Right atrium auricular region (tissue), 2 donors: ENCODE measurements around the gene EMILIN2. TPM values are rescaled to one million over a fixed set of nuclear protein-coding genes. Genes with fewer than 3 reads are reported as not detected.
"Not testable (repeated sequence)": the region's sequence is repeated elsewhere in the genome, so short reads cannot be mapped to it uniquely, and the experiment has no call there.

Experiments used
- DNase-seq: peaks from one replicate; pipeline ENCODE4 v3.0.0-alpha.2; 2019; ENCODE audit warnings: low spot score
- H3K27ac ChIP-seq, 2 donors: fragments of 200-600 bp; sonication (generic); 1 replicate in 1 of 2; 2 replicates in 1 of 2; pipeline ENCODE4 v1.5.1; 2016 to 2019
- H3K27me3 ChIP-seq, 2 donors: fragments of 200-600 bp; sonication (generic); one replicate each; pipeline versions ENCODE4 v1.5.1 to v1.6.0; 2017 to 2019
- H3K36me3 ChIP-seq: fragments of 200-600 bp; sonication (generic); one replicate; pipeline ENCODE4 v1.5.1; 2016
- H3K4me1 ChIP-seq, 2 donors: fragments of 200-600 bp; sonication (generic); one replicate each; pipeline versions ENCODE4 v1.5.1 to v1.6.0; 2017 to 2019
- H3K4me3 ChIP-seq, 2 donors: fragments of 200-600 bp; sonication (generic); 1 replicate in 1 of 2; 2 replicates in 1 of 2; pipeline ENCODE4 v1.5.1; 2017 to 2019; ENCODE audit warnings: mild to moderate bottlenecking in 1 of 2, moderate library complexity in 1 of 2
- H3K9me3 ChIP-seq, 2 donors: fragments of 200-600 bp; sonication (generic); one replicate each; pipeline ENCODE4 v1.5.1; 2019
- CTCF ChIP-seq, 2 donors: fragments of 200-600 bp; sonication (generic); IDR thresholded peaks; one replicate each; pipeline ENCODE4 v1.5.1; 2019; ENCODE audit warnings: antibody characterized with exemption in 2 of 2
- total RNA-seq, 2 donors: library from RNA; depleted of rRNA; stranded (reverse); fragments of >200 nt; gene quantifications; one replicate each; pipeline ENCODE4 v1.1.0, GENCODE V29; 2016

Gene EMILIN2
- total RNA-seq, 2 donors from 2014 or later = 6.9 to 13.2 TPM

GRCh38 chr18:2823966-2824365, 22.8 kb upstream of the EMILIN2 start:
- H3K36me3 ChIP-seq = no peaks in the 10 kb centered on the region
- no peaks in the 10 kb centered on the region for H3K9me3 ChIP-seq
- no peak for DNase-seq
- no peak for TF ChIP-seq CTCF (IDR thresholded peaks at IDR 0.05)
- H3K27me3 ChIP-seq = no peaks in the 10 kb centered on the region
- no peak overlapping the region for H3K27ac ChIP-seq
- H3K4me1 ChIP-seq = peaks cover 0 to 8% of the 10 kb centered on the region in 2 donors
- no peak overlapping the region for H3K4me3 ChIP-seq

- H3K4me3 ChIP-seq = no peak overlapping the region
- no peaks in the 10 kb centered on the region for H3K9me3 ChIP-seq
- H3K27ac ChIP-seq = no peak overlapping the region
- TF ChIP-seq CTCF (IDR thresholded peaks at IDR 0.05) = no peak
- H3K4me1 ChIP-seq = peaks cover 0 to 8% of the 10 kb centered on the region in 2 donors
- H3K36me3 ChIP-seq = no peaks in the 10 kb centered on the region
- no peaks in the 10 kb centered on the region for H3K27me3 ChIP-seq
- no peak for DNase-seq
Measured at GRCh38 chr18:2824865-2825264, 21.9 kb upstream of the EMILIN2 start.

GRCh38 chr18:2825613-2826175, 21.1 kb upstream of the EMILIN2 start:
- Histone ChIP-seq H3K4me3 (no peak overlapping the region), H3K4me1 (peaks cover 0 to 8% of the 10 kb centered on the region in 2 donors), H3K27ac (no peak overlapping the region), H3K36me3 (no peaks in the 10 kb centered on the region), H3K27me3 (no peaks in the 10 kb centered on the region), H3K9me3 (no peaks in the 10 kb centered on the region)
- no peak for TF ChIP-seq CTCF (IDR thresholded peaks at IDR 0.05)
- DNase-seq = no peak

GRCh38 chr18:2826581-2826980, 20.2 kb upstream of the EMILIN2 start:
- TF ChIP-seq CTCF (IDR thresholded peaks at IDR 0.05) = no peak
- peak; percentile 62 for DNase-seq
- Histone ChIP-seq H3K9me3 (no peaks in the 10 kb centered on the region), H3K4me1 (peaks cover 0 to 8% of the 10 kb centered on the region in 2 donors), H3K27me3 (no peaks in the 10 kb centered on the region), H3K4me3 (no peak overlapping the region), H3K36me3 (no peaks in the 10 kb centered on the region), H3K27ac (no peak overlapping the region)

- H3K4me3 ChIP-seq = no peak overlapping the region
- no peak for TF ChIP-seq CTCF (IDR thresholded peaks at IDR 0.05)
- no peak for DNase-seq
- no peak overlapping the region for H3K27ac ChIP-seq
- no peaks in the 10 kb centered on the region for H3K9me3 ChIP-seq
- H3K36me3 ChIP-seq = no peaks in the 10 kb centered on the region
- H3K4me1 ChIP-seq = peaks cover 0 to 8% of the 10 kb centered on the region in 2 donors
- no peaks in the 10 kb centered on the region for H3K27me3 ChIP-seq
Measured at GRCh38 chr18:2827061-2827460, 19.7 kb upstream of the EMILIN2 start.

- not testable (repeated sequence) for H3K27ac ChIP-seq, H3K9me3 ChIP-seq, H3K36me3 ChIP-seq
Measured at GRCh38 chr18:2836118-2836517, 10.7 kb upstream of the EMILIN2 start.

GRCh38 chr18:2837290-2837689, 9.5 kb upstream of the EMILIN2 start:
- not testable (repeated sequence) for H3K4me3 ChIP-seq, H3K9me3 ChIP-seq, DNase-seq, H3K27ac ChIP-seq, H3K27me3 ChIP-seq, H3K36me3 ChIP-seq, H3K4me1 ChIP-seq

More at GRCh38 chr18:2836118-2836517, 10.7 kb upstream of the EMILIN2 start:
- not testable (repeated sequence) for H3K4me1 ChIP-seq, DNase-seq, H3K4me3 ChIP-seq, H3K27me3 ChIP-seq
